GM04503 (cell line): ENCODE data around the gene ZNF296.

ENCODE experiments used
- DNase-seq: peaks from one replicate; pipeline ENCODE4 v3.0.0-alpha.2; 2012; ENCODE audit warnings: low read depth

Gene ZNF296

DNA sequence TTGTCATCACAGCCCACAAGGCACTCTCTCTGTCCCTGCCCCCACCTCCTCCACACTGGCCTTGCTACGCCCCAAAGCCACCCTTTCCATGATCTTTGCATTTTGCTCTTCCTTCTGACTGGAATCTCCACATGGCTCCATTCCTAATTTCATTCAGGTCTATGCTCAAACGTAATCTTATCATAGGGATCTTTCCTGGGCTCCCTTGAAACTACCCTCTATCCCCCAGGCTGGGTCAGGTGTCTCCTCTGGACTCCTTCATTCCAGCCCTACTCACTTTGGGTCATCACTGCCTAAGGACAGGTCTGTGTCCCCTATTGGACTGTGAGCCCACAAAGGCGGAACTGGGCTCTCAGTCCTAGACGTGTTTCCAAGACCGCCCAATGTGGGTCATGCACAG lies 5.9 kb upstream of the ZNF296 start:
- DNase-seq = no peak

DNA sequence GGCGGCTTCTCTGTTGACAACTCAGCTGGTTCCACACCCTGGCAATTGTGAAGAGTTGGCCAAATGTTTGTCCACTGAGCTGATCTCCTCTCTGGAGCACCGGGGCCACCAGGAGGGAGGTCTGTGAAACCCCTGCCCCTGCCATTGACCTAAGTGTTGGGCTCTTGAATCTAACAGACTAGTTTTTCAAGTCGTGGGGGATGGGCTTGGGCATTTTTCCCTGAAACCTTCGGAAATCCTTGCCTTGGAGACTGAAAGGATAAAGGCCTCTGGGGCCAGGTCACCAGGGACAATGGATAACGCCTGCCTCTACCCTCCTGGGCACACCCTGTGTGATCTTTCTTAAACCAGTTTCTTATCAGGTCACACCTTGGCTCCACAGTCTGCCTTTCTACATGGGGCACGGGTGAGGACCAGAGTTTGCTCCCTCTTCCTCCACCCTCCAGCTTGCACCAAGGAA lies 3.7 kb upstream of the ZNF296 start:
- no peak for DNase-seq

DNA sequence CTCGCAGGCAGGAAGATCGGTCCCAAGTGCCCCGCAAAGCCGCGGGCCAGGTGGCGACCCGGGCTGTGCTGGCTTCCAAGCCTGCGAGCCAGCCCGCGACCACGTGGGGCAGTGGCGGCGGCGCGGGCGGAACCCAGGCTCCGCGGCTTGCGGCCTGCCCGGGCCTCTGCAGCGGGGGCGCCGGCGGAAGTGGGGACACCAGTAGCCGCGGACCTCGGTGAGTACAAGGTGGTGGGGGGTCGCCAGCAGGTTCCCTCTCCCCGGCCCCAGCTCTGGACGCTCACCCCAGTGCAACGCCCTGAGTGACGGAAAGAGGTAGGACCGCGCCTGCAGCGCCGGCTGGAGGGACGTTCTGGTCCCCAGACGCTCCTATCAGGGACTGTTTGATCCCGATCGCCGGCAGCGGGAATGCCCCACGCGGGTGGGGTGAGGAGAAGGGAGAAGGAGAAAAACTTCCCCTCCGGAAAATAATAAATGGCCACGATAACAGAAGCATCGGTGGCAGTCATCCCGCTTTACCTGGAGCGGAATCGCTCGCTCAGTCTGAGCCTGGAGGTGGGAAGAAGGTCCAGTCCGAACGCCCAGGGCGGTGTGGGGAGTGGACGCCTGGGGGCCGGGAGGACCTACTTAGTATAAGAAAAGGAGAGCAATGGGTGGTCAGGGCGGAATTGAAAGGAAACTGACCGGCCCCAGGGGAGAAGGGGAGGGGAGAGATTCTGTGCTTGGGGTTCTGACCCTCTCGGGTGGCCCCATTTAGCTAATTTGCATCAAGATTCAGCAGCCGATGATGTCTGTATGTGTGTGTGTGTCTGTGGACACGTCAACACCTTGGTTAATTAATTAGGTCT lies 3.0 kb upstream of the ZNF296 start, which contains the start of gene GEMIN7:
GEMIN7 (plus strand) TSS at position 198 of the 848 bp plus-strand sequence. CDS start 10,855 bp downstream, outside the sequence.
- DNase-seq = no peak

DNA sequence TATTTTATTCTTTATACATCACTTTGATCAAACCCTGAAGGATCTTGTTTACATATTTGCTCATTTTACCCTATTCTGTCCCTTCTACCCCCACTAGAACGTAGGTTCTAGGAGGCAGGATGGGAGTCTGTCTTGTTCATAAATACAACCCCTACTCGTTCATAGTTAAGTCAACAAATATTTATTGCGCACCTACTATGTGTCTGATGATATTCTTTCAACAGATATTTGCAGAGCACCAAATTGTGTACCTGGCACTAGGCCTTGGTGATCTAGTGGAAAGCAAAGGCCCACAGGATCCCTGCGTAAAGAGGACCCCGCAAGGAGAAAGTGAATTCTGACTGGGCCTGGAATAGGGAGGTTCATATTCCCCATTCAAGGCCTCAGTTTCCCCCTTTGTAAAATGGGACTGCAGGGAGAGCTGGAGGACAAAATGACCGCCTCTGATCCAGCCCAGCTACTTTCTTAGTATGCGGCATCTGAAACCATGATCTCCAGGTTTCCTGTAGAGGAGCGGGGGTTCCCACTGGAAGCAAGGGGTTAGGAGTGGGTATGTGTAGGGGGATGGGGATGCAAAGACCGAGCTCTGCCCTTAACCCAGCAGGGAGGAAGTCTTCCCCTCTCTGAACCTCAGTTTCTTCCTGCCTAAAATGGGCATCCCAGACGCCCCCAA lies 2.2 kb upstream of the ZNF296 start:
- no peak for DNase-seq

DNA sequence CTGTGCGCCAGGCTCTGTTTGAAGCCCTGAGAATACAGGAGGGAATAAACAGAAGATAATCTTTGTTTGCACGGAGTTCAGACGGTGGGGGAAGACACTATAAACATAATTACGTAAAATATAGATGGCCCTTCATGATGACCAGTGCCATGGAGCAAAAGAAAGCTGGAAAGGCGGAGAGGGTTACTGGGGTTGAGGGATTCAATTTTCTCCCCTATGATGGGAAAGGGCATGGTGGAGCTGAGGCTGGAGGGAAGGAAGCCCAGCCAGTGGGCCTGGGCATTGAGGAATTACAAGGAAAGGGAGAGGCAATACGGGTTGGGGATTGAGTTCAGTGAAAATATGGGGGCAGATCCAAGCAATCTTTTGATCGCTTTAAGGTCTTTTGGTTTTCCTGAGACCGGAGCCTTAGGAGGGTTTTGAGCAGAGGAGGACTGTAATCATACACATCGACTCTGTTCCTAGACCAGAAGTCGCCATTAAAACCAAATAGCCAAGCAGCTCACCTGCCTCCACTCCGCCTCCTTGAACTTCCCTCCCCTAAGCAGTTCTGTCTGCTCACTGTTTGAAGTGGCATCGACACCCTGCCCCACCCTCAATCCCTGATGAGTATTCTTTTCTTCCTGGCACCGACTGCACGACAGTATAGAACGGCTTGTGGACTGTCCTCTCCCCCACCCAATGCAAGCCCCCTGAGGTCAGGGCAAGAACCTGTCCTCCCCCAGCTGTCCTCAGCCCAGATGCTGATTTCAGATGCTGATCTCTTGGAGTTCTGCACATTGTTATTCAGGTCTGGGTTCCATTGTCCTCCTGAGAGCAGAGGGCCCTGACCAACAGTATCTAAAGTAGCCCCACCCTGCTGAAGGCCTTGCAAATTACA lies 813 bp upstream of the ZNF296 start:
- DNase-seq = no peak

DNA sequence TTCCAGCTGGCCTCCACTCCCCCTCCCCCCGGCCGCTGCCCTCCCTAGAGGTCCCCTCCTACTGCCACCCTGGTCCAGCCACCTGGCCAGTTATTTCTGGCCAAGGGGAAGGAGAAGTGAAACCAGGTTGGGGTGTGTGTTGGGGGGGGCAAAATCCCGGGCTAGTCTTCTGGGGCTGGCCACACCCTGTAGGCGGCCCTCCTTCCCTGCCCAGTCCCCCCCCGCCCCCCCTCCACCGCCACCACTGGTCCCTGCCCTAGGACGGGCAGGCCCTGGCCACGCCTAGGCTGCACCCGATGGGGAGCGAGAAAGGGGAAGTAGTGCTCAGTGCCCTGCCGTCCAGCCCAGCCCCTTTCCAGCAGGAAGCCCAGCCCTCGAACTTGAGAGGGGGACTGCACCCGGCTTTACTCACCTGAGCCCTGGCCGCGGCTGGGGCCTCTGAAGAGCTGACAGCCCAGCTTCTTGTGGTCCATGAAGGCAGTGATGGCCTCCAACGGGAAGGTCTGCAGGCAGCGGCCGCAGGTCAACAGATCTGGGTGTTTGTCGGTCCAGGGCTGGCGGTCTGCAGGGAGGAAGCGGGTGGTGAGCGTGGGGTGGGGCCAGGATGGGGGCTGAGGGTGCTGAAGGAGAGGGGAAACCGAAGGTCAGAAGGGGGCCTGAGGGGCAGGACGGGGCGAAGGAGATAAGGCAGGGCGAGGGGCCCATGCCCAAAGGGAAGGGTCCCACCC lies 813 bp downstream of the ZNF296 start:
- DNase-seq = no peak

DNA sequence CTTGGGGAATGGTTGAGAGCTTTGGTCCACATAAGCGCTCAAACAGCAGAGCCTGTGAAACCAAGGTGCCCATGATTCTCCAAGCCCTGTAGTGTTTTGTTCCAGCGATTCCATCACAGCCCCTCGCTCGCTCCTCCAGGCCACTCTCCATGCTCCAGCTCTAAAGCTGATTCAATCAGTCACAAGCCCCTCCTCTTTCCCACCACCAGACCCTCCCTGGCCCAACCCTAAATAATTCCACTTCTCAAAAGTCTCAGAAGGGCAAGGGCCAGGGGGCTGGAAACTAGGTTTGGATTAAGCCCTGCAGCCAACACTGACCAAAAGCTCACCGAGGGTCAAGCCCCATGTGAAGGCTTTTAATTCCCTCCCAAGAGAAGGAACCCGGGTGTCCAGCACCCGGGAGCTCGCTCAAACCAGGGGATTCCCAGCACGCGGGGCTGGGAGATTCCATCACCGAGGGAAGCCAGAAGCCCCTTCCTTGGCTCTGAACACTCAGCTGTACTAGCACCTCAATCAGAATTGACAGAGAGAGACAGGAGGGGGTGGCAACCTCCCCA lies 1.5 kb downstream of the ZNF296 start:
- DNase-seq = no peak

DNA sequence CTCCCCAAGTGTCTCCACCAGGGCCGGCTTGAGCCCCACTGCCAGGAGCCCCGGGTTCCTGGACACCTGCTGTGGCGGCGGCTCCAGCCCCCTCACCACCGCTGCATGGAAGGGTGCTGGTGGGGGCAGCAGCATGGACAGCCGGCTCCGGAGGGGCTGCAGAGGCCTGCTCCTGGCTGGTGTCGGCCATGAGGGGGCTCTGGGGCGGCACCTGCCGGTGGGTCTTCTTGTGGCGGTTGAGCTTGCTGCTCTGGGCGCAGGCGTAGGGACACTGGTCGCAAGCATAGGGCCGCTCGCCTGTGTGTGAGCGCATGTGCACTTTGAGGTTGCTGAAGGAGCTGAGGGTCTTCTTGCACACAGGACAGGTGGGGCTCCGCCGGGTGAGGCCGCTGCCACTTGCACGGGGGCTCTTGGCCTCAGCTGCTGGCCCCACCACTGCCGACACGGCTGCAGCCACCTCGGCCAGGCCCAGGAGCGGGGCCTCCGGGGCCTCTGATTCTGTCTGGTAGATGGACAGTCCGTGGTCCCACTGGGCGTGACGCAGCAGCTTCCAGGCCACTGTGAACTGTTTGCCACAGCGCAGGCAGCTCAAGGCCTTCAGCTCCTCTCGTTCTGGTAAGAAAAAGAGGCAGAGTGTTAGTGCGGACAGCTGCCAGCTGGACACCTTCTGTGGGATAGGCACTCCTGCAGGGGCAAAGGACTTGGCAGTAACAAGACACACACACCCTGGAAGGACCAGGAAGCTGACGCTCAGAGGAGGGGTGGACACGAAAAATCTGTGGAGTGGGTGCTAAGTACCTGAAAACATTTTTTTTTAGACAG lies 4.1 kb downstream of the ZNF296 start:
- no peak for DNase-seq

DNA sequence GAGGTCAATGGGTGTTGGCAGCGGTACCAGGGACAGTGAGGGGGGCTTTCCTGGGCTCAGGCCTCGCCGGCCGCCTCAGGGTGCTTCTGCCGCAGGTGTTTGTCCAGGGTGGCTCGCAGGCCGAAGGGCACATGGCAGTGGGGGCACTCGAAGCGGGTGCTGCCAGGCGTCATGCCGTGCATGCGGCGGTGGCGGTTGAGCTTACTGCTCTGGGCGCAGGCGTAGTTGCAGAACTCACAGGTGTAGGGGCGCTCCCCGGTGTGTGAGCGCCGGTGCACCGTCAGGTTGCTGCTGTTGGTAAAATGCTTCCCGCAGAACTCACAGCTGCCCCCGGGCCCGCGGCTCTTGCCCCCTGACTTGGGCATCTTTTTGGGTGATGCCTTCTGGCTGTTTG lies 4.7 kb downstream of the ZNF296 start:
- no peak for DNase-seq

DNA sequence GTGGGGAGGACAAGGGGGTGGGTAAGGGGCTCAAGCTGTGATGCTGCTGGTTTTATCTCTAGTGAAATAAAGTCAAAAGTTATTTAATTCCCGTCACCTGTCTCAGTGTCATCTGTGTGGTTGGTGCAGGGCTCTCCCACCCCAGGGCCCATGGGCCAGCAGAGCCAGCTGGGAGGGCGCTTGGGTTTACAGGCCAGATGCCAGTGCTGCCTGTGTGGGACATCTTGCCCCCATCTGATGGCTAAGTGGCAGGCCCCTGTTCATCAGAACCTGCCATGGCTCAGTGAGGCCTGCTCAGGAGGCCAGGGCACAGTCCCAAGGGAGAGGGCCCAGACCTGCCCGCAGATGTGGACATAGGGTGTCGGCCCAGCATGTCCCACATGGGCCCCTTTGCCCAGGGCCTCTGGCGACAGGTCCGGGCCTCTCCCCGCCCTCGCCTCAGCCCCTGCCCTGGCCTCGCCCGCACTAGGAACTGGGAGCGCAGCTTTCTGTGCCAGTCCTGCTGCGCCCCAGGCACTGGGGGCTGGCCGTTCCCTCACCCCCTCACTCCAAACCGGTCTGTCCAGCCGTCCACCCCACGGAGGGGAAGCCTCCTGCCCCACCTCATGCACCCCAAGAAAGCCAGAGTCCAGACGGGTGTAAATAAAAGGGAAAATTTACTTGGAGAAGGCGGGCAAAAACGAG lies 5.3 kb downstream of the ZNF296 start:
- no peak for DNase-seq

DNA sequence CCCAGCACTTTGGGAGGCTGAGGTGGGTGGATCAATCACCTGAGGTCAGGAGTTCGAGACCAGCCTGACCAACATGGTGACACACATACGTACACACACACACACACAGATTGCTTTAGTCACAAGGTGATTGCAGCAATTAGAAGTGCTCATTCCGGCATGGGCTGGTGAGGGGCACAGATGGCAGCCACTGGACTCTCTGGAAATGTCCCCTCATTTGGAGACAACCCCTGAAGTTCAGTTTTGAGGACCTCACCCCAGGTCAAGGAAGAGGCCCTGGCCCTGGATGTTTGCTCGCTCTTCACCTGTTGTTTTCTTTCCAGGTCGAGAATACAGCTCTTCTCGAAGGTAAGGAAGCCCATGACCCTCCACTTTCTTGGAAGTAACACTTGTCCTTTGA lies 6.1 kb downstream of the ZNF296 start:
- no peak for DNase-seq

DNA sequence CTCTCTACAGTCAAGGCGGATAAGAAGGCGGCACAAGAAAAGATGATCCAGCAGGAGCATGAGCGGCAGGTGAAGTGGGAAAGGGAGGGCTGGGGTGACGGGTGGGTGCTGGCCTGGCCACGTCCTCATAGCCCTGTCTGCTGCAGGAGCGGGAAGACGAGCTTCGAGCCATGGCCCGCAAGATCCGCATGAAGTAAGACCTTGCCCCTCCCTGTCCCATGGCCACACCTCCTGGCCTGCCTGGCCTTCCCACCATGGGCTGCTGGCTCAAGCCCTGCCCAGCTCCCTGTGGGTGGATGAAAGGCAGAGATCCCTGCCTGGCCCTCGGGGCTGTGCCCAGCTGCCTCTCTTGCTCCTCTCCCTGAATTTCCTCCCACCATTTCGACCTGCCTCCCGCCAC lies 7.2 kb downstream of the ZNF296 start:
- no peak for DNase-seq

DNA sequence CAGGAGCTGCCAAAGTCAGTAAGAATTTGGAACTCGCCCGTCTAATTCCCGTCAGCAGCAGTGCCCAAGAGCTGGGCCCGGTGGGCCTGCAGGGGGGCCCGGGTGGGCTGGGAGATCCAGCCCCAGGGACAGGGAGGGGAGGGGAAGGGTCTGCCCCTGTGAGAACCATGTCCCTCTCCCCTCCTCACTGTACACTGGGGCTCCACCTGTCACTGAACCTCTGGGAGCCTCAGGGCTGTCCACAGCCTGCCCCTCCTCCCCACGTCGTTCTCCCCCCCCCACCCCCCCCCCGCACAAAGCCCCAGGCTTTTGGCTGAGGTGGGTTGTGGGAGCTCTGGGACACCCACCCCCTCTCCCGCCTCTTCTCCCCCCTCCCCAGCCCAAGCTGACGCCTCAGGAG lies 8.2 kb downstream of the ZNF296 start:
- no peak for DNase-seq

DNA sequence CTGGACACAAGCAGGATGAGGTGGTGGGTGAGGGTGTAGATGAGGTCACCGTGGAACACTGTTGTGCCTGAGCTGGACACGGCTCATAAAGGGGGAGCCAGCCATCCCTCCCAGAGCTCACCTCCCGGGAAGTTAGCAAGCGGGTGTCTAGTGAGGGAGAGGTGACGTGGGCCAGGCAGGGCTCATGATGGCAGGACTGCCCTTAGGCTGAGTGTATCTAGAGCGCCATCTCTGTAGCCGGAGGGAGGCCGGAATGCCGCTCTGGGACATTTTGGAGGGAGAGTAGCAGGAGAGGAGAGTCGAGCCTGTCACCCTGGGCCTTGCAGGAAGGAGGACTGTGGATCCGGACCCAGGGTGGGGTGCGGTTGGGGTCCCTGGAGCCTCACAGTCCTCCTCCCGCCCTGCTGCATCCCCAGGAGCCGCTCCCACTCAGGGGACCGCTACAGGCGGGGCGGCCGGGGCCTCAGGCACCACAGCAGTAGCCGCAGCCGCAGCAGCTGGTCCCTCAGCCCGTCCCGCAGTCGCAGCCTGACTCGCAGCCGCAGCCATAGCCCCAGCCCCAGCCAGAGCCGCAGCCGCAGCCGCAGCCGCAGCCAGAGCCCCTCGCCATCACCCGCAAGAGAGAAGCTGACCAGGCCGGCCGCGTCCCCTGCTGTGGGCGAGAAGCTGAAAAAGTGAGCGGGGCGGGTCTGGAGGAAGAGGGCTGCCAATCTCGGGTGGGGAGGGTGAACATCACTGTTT lies 9.2 kb downstream of the ZNF296 start:
- no peak for DNase-seq

DNA sequence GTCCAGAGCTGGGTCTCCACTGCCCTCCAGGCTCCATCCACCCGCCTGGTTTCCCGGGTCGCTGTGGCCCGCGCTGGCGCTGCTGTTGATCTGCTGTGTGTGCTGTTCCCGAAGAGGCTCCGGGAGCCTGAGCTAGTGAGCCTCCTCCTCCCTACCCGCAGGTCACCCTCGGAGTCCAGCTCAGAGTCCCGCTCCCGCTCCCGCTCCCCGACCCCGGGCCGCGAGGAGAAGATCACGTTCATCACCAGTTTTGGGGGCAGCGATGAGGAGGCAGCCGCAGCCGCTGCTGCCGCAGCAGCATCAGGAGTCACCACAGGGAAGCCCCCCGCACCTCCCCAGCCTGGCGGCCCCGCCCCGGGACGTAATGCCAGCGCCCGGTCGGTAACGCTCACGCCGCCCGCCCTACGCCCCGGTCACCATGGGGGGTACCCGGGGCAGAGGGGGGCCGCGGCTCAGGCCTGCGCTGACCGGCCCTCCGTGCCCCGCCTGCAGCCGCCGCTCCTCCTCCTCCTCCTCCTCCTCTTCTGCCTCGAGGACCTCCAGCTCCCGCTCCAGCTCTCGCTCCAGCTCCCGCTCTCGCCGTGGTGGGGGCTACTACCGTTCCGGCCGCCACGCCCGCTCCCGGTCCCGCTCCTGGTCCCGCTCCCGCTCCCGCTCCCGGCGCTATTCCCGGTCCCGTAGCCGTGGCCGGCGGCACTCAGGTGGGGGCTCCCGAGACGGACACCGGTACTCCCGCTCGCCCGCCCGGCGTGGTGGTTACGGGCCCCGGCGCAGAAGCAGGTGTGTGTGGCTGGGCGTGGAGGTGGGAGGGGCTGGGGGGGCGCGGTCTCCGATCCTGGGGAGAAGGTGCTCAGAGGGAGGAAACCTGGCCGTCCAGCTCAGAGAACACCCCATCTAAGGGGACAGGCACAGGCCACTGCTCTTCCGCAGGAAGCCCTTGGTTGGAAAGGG lies 12.2 kb downstream of the ZNF296 start:
- DNase-seq = no peak

DNA sequence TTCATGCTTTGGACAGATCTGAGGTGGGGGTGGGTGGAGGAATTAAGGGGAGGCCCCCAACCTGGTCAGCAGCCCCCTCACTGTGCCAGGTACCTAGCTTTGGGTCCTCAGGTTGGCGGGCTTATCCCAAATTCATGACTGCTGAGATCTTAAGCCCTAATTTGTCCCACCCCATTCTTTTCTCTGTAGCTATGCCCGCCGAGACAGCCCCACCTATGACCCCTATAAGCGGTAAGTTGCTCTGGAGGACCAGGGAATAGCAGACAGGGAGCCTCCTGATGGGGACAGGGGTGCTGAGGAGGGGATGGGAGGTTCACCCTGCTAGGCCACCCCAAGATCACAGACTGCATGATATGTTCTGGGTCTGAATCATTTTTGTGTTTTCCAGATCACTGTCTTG lies 14.3 kb downstream of the ZNF296 start:
- no peak for DNase-seq

DNA sequence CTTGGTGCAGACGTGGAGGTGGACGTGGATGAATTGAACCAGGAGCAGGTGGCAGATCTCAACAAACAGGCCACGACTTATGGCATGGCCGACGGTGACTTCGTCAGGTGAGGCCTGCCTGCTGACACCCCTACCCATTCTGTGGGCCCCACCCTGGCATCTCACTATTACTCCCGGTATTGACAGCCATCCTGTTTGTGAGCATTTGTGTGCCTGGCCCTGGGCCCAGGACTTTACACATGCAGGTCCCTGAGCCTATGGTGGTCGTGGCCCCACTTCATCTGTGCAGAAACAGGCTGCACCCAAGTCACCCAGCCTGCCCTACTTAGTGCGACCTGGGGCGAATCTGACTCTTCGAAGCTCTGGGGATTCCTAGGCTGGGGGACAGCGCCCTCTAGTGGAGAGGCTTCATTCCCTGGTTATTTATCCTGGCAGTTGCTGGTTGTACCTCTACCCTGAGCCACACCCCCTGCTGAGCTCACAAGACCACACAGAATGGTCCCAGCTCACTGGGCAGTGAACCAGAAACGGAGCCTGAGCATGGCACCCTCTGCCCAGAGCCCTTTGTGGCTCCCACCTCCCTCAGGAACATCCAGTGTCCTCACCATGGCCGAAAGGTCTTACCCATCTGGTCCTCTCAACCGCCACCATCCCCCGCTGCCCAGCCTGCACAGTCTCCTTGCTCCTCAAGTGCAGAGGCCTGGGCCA lies 16.9 kb downstream of the ZNF296 start:
- no peak for DNase-seq
